ENCODE measurements around the gene AP3B1. TPM values are rescaled to one million over a fixed set of nuclear protein-coding genes. Genes with fewer than 3 reads are reported as not detected.

The AP3B1 gene
- total and polyA plus RNA-seq, 4 donors: 26.4 to 50.4 (median 33.3) TPM

DNA sequence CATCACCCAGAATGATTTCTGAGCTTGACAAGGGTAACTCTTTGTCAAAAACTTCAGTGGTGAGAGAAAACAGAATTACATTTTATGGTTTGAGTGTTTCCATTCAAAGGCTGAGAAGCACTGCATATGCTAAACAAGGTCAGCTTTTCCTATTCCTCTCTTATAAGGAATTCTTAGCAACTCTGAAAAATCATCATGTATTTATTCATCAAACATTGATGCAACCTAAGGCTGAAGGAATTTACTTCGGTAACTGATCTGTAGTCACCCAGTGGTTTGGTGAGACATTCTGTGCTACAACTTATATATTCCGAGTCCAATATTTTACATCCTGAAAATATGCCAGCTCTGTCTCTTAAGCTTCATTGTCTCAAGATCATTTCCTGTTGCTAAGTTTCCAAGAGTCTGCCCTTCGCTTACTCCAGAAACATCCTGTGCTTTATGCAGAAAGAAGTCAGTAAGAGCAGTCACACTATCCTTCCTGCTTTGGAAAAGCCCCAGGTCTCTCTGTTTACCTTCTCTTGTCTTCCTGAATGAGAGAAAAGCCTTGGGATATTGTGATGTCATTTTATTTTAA, 341.8 kb downstream of the AP3B1 start:
- TF ChIP-seq CTCF (IDR thresholded peaks at IDR 0.05; ENCODE audit: control extremely low read depth, extremely low read depth): no peak
- Histone ChIP-seq H3K4me3 (no peak overlapping the region), H3K9me3 (ENCODE audit: control insufficient read depth in 4 of 4, insufficient read depth in 3 of 4, low read length in 3 of 4) (no peaks in the 10 kb centered on the region), H3K27me3 (ENCODE audit: control insufficient read depth in 3 of 3, insufficient read depth in 3 of 3, low read length in 2 of 3) (peaks cover 0 to 37% (median 12%) of the 10 kb centered on the region in 3 donors), H3K4me1 (ENCODE audit: control insufficient read depth in 5 of 5, insufficient read depth in 5 of 5, low read length in 5 of 5) (peaks cover 0 to 3% (median 0%) of the 10 kb centered on the region in 5 donors), H3K9ac (ENCODE audit: insufficient read depth in 1 of 2, low read length in 2 of 2) (no peak overlapping the region), H3K27ac (ENCODE audit: low read depth in 1 of 2, low read length in 1 of 2) (no peak overlapping the region), H3K36me3 (ENCODE audit: control insufficient read depth in 4 of 4, insufficient read depth in 4 of 4, low read length in 4 of 4) (no peaks in the 10 kb centered on the region)
- WGBS, 2 donors: 68 to 81% methylated on average over 3 of the region's 3 CpGs
- DNase-seq: peak in 2 of 3 donors; percentile 33 to 66
- no peak for ATAC-seq (ENCODE audit: insufficient read depth, low FRiP score)

Small RNA genes lying within 50 kb of the gene (small RNA-seq; reads per million reads assigned to genes)
- gene RF00019 (ENCODE audit: low replicate concordance) (not detected), gene RNU6-183P (ENCODE audit: low replicate concordance) (not detected)

Other genes with a start within 250 kb of the AP3B1 start
- 10 to 100 TPM; 25.3 to 45.8 TPM for gene SCAMP1, start 65.9 kb upstream of the AP3B1 start, total RNA-seq
- gene SCAMP1, start 65.9 kb upstream of the AP3B1 start, polyA plus RNA-seq: 1 to 10 TPM; 7.7 to 8.6 TPM